ENCODE data around the gene DEFB113.

Gene DEFB113

DNA sequence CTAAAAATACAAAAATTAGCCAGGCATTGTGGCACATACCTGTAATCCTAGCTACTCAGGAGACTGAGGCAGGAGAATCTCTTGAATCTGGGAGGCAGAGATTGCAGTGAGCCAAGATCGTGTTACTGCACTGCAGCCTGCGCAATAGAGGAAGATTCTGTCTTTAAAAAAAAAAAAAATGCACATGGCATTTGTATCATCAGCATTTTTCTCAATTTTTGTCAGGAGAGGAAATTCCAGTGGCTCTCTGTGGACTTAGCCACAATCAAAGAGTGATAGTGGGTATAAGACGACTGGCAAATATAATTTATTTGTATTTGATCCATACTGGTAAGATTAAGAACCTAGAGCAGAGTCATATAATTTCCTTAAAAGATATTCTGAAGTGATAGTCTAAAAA is 34.0 kb downstream of the DEFB113 start:
- no peak for DNase-seq (ENCODE audit: low read depth)

DNA sequence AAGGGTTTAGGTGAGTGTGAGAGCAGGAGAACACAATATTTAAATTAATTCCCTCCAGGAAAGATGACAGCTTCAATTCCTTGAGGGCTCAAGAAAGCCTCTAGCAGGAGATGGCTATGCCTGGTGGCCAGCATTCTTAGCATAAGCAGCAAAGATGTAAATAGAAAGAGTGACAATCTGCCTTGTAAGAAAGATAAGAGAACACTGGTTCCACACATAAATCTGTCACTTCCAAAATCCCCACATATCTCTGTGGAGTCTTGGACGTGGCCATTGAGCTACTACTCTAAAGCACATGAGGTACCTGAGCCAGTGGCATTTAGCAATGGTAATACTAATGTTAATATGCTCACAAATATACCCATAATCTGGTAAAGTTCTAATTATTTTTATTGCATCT is 34.7 kb downstream of the DEFB113 start:
- no peak for DNase-seq (ENCODE audit: low read depth)

DNA sequence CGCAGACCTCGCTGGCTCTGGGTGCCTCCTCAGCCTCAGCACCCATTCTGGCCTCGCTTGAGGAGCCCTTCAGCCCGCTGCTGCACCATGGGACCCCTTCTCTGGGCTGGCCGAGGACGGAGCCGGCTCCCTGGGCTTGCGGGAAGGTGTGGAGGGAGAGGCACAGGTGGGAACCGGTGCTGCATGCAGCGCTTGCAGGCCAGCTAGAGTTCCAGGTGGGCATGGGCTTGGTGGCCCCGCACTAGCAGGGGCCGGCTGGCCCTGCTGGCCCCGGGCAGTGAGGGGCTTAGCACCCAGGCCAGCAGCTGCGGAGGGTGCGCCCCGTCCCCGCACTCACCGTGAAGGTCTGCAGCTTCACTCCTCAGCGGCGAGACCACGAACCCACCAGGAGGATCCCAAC is 35.9 kb downstream of the DEFB113 start:
- DNase-seq (ENCODE audit: low read depth): no peak

DNA sequence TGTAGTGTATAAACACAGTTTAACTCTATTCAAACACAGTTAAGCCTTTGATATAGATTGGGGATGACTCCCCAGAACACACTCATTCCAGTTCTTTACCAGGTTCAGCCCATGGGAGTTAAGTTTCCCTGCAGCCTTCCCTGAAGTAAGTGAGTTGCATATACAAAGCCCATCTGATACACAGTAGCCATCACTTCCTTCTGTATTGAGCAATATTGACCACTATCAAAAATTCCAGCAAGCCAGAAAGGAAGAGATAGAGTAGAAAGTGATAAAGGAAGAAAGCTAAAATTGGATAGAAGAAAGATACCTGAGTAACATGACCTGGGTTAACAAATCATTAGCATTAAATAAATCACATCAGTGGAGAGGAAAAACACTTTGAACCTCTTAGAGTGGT is 40.1 kb downstream of the DEFB113 start:
- no peak for DNase-seq (ENCODE audit: low read depth)

- DNase-seq (ENCODE audit: low read depth): no peak
Measured at GRCh38 chr6:49923826-49924225, 45.6 kb downstream of the DEFB113 start.

DNA sequence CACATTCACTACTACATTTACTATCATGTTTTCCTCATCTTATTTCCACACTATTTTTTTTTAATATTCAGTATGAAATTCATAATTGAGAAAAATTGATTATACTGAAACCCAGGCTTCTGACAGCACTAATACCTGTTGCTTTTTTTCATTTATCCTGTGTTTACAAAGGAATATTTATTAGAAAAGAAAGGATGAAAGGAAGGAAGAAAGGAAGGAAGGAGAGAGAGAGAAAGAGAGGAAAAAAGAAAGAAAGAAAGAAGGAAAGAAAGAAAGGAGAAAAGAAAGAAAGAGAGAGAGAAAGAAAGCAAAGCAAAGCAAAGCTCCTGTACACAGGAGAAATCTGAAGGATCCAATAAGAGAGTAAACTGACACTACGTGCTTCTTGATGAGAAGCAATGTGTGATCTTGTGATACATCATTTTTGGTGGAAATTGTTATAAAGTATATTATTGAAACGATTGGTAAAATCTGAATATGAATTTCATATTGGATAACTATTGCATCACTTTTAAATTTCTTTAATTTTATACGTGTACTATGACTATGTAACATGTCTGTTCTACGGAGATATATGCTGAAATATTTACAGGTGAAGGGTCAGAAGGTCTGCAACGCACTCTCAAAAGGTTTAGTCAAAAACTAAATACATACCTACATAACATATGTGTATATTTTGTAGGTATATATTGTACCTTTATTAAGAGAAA is 49.3 kb downstream of the DEFB113 start:
- no peak for DNase-seq (ENCODE audit: low read depth)

- DNase-seq (ENCODE audit: low read depth): no peak
Measured at GRCh38 chr6:49919261-49919660, 50.2 kb downstream of the DEFB113 start.

- no peak for DNase-seq (ENCODE audit: low read depth)
Measured at GRCh38 chr6:49918787-49919186, 50.6 kb downstream of the DEFB113 start.
